ENCODE data around the gene C19orf53. TPM values are rescaled to one million over a fixed set of nuclear protein-coding genes. Genes with fewer than 3 reads are reported as not detected.
"Not testable (repeated sequence)": the region's sequence is repeated elsewhere in the genome, so short reads cannot be mapped to it uniquely, and the experiment has no call there.

C19orf53 gene
- total and polyA plus RNA-seq, 10 of the 15 experiments (the other 5 are each of a cell fraction or from before 2014, with no cell fraction given), result 109 to 449 (median 218) TPM

DNA sequence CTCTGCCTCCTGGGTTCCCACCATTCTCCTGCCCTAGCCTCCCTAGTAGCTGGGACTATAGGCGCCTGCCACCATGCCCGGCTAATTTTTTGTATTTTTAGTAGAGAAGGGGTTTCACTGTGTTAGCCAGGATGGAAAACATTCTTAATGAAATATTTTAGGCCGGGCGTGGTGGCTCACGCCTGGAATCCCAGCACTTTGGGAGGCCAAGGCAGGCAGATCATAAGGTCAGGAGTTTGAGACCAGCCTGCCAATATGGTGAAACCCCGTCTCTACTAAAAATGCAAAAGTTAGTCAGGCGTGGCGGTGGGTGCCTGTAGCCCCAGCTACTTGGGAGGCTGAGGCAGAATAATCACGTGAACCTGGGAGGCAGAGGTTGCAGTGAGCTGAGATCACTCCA, 19.1 kb downstream of the C19orf53 start:
- H3K27ac ChIP-seq (ENCODE audit: control insufficient read depth, insufficient read depth); H3K9ac ChIP-seq (ENCODE audit: control insufficient read depth, insufficient read depth, low read length); H4K20me1 ChIP-seq (ENCODE audit: control insufficient read depth, insufficient read depth); H2AFZ ChIP-seq (ENCODE audit: control insufficient read depth, low read depth, low read length); FAIRE-seq; ATAC-seq; H3K4me2 ChIP-seq (ENCODE audit: control insufficient read depth, insufficient read depth); intact Hi-C loops (cut with micrococcal nuclease; ENCODE audit: unreplicated experiment); H3K9me3 ChIP-seq (replicated peaks; ENCODE audit: control insufficient read depth, insufficient read depth, low read length); DNase-seq (ENCODE audit: low read depth, low spot score); in situ Hi-C loops (cut with MboI); H3K4me3 ChIP-seq; H3K27me3 ChIP-seq (replicated peaks in 1 of 2; ENCODE audit: control insufficient read depth in 2 of 2, insufficient read depth in 2 of 2, low read length in 1 of 2); H3K36me3 ChIP-seq (ENCODE audit: control insufficient read depth in 2 of 2, insufficient read depth in 2 of 2, low read length in 1 of 2); BruUV-seq (replicated peaks): not testable (repeated sequence)
- 51% methylated on average over 9 of the region's 9 CpGs for WGBS (ENCODE audit: insufficient coverage, insufficient replicate concordance, low lambda C conversion rate, missing lambda C conversion rate)
- TF ChIP-seq BHLHE40 (IDR thresholded peaks at IDR 0.05; ENCODE audit: borderline replicate concordance in 1 of 2, low read depth in 2 of 2, low read length in 1 of 2), result peak in 1 of 2 experiments; percentile 48; a peak in 1 of 4 replicates
- ChIA-PET POLR2A (interaction anchor here (0.6 to 5.1 kb wide), 3 partner anchors 31 to 69 kb away, joined by 3 to 37 read pairs (median 4); no protein-coding TSS in a partner anchor), CTCF (interaction anchor here (0.6 to 8.0 kb wide), 4 partner anchors 9 to 69 kb away, joined by 3 to 63 read pairs (median 12); no protein-coding TSS in a partner anchor), RAD21 (ENCODE audit: unreplicated experiment) (interaction anchor here (1.3 to 5.6 kb wide), 3 partner anchors 19 to 69 kb away, joined by 3 to 59 read pairs (median 5); partner anchors contain the start of gene C19orf53), SMC1A (ENCODE audit: uncharacterized antibody, unreplicated experiment) (interaction anchor here (0.7 to 5.6 kb wide), 3 partner anchors 9 to 181 kb away, joined by 3 to 33 read pairs (median 27); no protein-coding TSS in a partner anchor)
- H3K79me2 ChIP-seq (ENCODE audit: control insufficient read depth, insufficient read depth, low read length), result peaks cover 12% of the 10 kb centered on the region
- H3K4me1 ChIP-seq (ENCODE audit: control insufficient read depth, insufficient read depth, low read length), result peaks cover 19% of the 10 kb centered on the region

DNA sequence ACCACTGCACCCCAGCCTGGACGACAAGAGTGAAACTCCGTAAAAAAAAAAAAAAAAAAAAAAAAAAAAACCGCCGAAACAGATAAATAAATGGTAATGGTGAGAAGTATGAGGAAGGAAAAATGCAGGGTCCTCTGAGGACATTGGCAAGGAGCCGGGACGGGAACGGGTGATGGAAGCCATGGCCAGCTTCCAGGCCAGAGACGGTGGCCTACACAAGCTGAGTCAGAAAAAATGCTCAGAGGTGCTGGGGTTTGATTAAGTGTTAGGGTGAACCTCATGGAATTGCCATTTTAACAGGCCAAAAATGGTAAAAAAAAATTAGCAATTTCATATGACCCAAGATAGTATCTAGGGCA, 20.1 kb downstream of the C19orf53 start:
- H3K4me3 ChIP-seq, result peak overlapping the region; percentile 75
- no peaks in the 10 kb centered on the region for H3K27me3 ChIP-seq (replicated peaks in 1 of 2; ENCODE audit: control insufficient read depth in 2 of 2, insufficient read depth in 2 of 2, low read length in 1 of 2)
- intact Hi-C loops (cut with micrococcal nuclease; ENCODE audit: unreplicated experiment), result no loop called here
- H3K4me2 ChIP-seq (ENCODE audit: control insufficient read depth, insufficient read depth), result peak overlapping the region; percentile 65
- WGBS (ENCODE audit: insufficient coverage, insufficient replicate concordance, low lambda C conversion rate, missing lambda C conversion rate), result 8% methylated on average over 7 of the region's 8 CpGs
- RAD21 ChIA-PET (ENCODE audit: unreplicated experiment), result interaction anchor here (1.0 to 5.6 kb wide), 8 partner anchors 9 to 68 kb away, joined by 3 to 59 read pairs (median 4); partner anchors contain the start of gene C19orf53
- H4K20me1 ChIP-seq (ENCODE audit: control insufficient read depth, insufficient read depth), result no peaks in the 10 kb centered on the region
- ATAC-seq, result no peak
- no TSS peak for BruUV-seq (replicated peaks)
- H3K36me3 ChIP-seq (ENCODE audit: control insufficient read depth in 2 of 2, insufficient read depth in 2 of 2, low read length in 1 of 2), result no peaks in the 10 kb centered on the region
- DNase-seq (ENCODE audit: low read depth, low spot score), result no peak
- in situ Hi-C loops (cut with MboI), result no loop called here
- peak overlapping the region; percentile 67; the same call in 1 of the 2 replicates for H3K9ac ChIP-seq (ENCODE audit: control insufficient read depth, insufficient read depth, low read length)
- CTCF ChIA-PET, result interaction anchor here (0.7 to 8.0 kb wide), 4 partner anchors 10 to 68 kb away, joined by 4 to 63 read pairs (median 12); no protein-coding TSS in a partner anchor
- no peaks in the 10 kb centered on the region for H3K9me3 ChIP-seq (replicated peaks; ENCODE audit: control insufficient read depth, insufficient read depth, low read length)
- no peak for TF ChIP-seq BHLHE40 (IDR thresholded peaks at IDR 0.05; ENCODE audit: borderline replicate concordance in 1 of 2, low read depth in 2 of 2, low read length in 1 of 2)
- peak; percentile 94 for TF ChIP-seq ZNF384 (IDR thresholded peaks at IDR 0.05; ENCODE audit: borderline replicate concordance, low read depth, low read length)
- 0 out of 2 replicates have a peak, but pooled peaks have one; percentile 36 for TF ChIP-seq PAX8 (IDR thresholded peaks at IDR 0.05)
- no peak for TF ChIP-seq PAX5 (IDR thresholded peaks at IDR 0.05; ENCODE audit: borderline replicate concordance, low read depth, low read length)
- TF ChIP-seq, protein P1, sequence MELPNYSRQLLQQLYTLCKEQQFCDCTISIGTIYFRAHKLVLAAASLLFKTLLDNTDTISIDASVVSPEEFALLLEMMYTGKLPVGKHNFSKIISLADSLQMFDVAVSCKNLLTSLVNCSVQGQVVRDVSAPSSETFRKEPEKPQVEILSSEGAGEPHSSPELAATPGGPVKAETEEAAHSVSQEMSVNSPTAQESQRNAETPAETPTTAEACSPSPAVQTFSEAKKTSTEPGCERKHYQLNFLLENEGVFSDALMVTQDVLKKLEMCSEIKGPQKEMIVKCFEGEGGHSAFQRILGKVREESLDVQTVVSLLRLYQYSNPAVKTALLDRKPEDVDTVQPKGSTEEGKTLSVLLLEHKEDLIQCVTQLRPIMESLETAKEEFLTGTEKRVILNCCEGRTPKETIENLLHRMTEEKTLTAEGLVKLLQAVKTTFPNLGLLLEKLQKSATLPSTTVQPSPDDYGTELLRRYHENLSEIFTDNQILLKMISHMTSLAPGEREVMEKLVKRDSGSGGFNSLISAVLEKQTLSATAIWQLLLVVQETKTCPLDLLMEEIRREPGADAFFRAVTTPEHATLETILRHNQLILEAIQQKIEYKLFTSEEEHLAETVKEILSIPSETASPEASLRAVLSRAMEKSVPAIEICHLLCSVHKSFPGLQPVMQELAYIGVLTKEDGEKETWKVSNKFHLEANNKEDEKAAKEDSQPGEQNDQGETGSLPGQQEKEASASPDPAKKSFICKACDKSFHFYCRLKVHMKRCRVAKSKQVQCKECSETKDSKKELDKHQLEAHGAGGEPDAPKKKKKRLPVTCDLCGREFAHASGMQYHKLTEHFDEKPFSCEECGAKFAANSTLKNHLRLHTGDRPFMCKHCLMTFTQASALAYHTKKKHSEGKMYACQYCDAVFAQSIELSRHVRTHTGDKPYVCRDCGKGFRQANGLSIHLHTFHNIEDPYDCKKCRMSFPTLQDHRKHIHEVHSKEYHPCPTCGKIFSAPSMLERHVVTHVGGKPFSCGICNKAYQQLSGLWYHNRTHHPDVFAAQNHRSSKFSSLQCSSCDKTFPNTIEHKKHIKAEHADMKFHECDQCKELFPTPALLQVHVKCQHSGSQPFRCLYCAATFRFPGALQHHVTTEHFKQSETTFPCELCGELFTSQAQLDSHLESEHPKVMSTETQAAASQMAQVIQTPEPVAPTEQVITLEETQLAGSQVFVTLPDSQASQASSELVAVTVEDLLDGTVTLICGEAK (IDR thresholded peaks at IDR 0.05; ENCODE audit: borderline replicate concordance), result 0 out of 2 replicates have a peak, but pooled peaks have one; percentile 16
- 0 out of 2 replicates have a peak, but pooled peaks have one; percentile 31 for TF ChIP-seq MTA2 (IDR thresholded peaks at IDR 0.05; ENCODE audit: low read depth)
- peak; percentile 41 for TF ChIP-seq MEF2B (IDR thresholded peaks at IDR 0.05; ENCODE audit: partially characterized antibody, poor library complexity, severe bottlenecking)
- FAIRE-seq, result no peak
- H3K27ac ChIP-seq (ENCODE audit: control insufficient read depth, insufficient read depth), result peak overlapping the region; percentile 63; the same call in 1 of the 2 replicates
- POLR2A ChIA-PET, result interaction anchor here (0.9 to 5.1 kb wide), 8 partner anchors 11 to 68 kb away, joined by 3 to 37 read pairs (median 9); partner anchors contain the start of gene C19orf53
- SMC1A ChIA-PET (ENCODE audit: uncharacterized antibody, unreplicated experiment), result interaction anchor here (1.2 to 5.6 kb wide), 4 partner anchors 10 to 67 kb away, joined by 3 to 33 read pairs (median 16); partner anchors contain the start of gene C19orf53
- peaks cover 16% of the 10 kb centered on the region for H3K4me1 ChIP-seq (ENCODE audit: control insufficient read depth, insufficient read depth, low read length)
- H3K79me2 ChIP-seq (ENCODE audit: control insufficient read depth, insufficient read depth, low read length), result peaks cover 12% of the 10 kb centered on the region
- H2AFZ ChIP-seq (ENCODE audit: control insufficient read depth, low read depth, low read length), result peak overlapping the region; percentile 94; the same call in 1 of the 2 replicates

Data from GM12878 (cell line).